ENCODE measurements around the gene ITIH5. TPM values are rescaled to one million over a fixed set of nuclear protein-coding genes. Genes with fewer than 3 reads are reported as not detected.

ITIH5 gene
- total and polyA plus RNA-seq, 9 of the 15 experiments (the other 6 are each of a cell fraction or from before 2014, with no cell fraction given): 0.52 to 4.5 (median 2.6) TPM

- Histone ChIP-seq H3K79me2 (ENCODE audit: control insufficient read depth, insufficient read depth, low read length) (no peaks in the 10 kb centered on the region), H3K27me3 (ENCODE audit: control insufficient read depth in 2 of 2, insufficient read depth in 2 of 2, low read length in 2 of 2) (peaks cover 0 to 3% of the 10 kb centered on the region in 2 experiments; a peak in 2 of 5 replicates), H3K9ac (ENCODE audit: insufficient read depth in 1 of 2, low read depth in 2 of 2, low read length in 2 of 2) (no peak overlapping the region), H3K4me3 (no peak overlapping the region), H3K9me3 (replicated peaks; ENCODE audit: control insufficient read depth, insufficient read depth, low read depth, low read length) (no peaks in the 10 kb centered on the region), H3K27ac (ENCODE audit: extremely low read depth, low read depth, low read length) (no peak overlapping the region), H3K4me2 (ENCODE audit: insufficient read depth, low read length) (no peak overlapping the region), H3K4me1 (replicated peaks in 1 of 2; ENCODE audit: control insufficient read depth in 2 of 2, insufficient read depth in 2 of 2, low read length in 2 of 2) (no peaks in the 10 kb centered on the region), H3K36me3 (ENCODE audit: control insufficient read depth, insufficient read depth, low read length) (no peaks in the 10 kb centered on the region), H4K20me1 (replicated peaks; ENCODE audit: control insufficient read depth, insufficient read depth, low read length) (no peaks in the 10 kb centered on the region), H3K9me1 (ENCODE audit: control insufficient read depth, insufficient read depth, low read length) (no peaks in the 10 kb centered on the region), H2AFZ (ENCODE audit: low read depth, low read length) (no peak overlapping the region)
- BruUV-seq (replicated peaks): no TSS peak
- intact Hi-C loops (cut with micrococcal nuclease): no loop called here
- ATAC-seq (peak; percentile 68), DNase-seq (ENCODE audit: extremely low read depth in 1 of 4, low spot score in 3 of 4) (no peak), FAIRE-seq (no peak)
- 15% methylated on average over 7 of the region's 7 CpGs for WGBS (ENCODE audit: insufficient coverage, low coverage, missing lambda C conversion rate)
- ChIA-PET CTCF (ENCODE audit: low intra/inter-chr PET ratio) (no interaction called here), POLR2A (interaction anchor here (1.0 kb wide), 1 partner anchor 81 kb away, joined by 4 read pairs; no protein-coding TSS in a partner anchor)
- in situ Hi-C loops (cut with MboI): no loop called here
- TF ChIP-seq NUFIP1 (IDR thresholded peaks at IDR 0.05; ENCODE audit: partially characterized antibody) (no peak), BCOR (IDR thresholded peaks at IDR 0.05) (peak; percentile 94; the same call in 1 of the 2 replicates), CHD4 (IDR thresholded peaks at IDR 0.05; ENCODE audit: insufficient read depth, insufficient replicate concordance, low read depth, low read length, poor library complexity, severe bottlenecking) (peak; percentile 86), ZNF165 (CRISPR knock-in tag; IDR thresholded peaks at IDR 0.05; ENCODE audit: borderline replicate concordance) (peak; percentile 83; the same call in 1 of the 2 replicates), ZNF444 (CRISPR knock-in tag; IDR thresholded peaks at IDR 0.05) (no peak), GTF2A2 (tag; IDR thresholded peaks at IDR 0.05) (no peak), ZBTB8A (IDR thresholded peaks at IDR 0.05; ENCODE audit: partially characterized antibody) (no peak), RFX1 (IDR thresholded peaks at IDR 0.05) (no peak), PURB (CRISPR knock-in tag; IDR thresholded peaks at IDR 0.05; ENCODE audit: low read depth) (no peak), ZNF76 (CRISPR knock-in tag; IDR thresholded peaks at IDR 0.05; ENCODE audit: borderline replicate concordance) (no peak; the same call in 1 of the 2 replicates), SAP30 (IDR thresholded peaks at IDR 0.05; ENCODE audit: borderline replicate concordance, insufficient read depth, low read depth, low read length, poor library complexity, severe bottlenecking) (no peak), ZNF174 (CRISPR knock-in tag; IDR thresholded peaks at IDR 0.05) (no peak), ATF7 (IDR thresholded peaks at IDR 0.05) (peak; percentile 59; the same call in 1 of the 2 replicates), SREBF1 (IDR thresholded peaks at IDR 0.05; ENCODE audit: borderline replicate concordance, low read depth, low read length) (no peak)
- TF ChIP-seq, protein P1, sequence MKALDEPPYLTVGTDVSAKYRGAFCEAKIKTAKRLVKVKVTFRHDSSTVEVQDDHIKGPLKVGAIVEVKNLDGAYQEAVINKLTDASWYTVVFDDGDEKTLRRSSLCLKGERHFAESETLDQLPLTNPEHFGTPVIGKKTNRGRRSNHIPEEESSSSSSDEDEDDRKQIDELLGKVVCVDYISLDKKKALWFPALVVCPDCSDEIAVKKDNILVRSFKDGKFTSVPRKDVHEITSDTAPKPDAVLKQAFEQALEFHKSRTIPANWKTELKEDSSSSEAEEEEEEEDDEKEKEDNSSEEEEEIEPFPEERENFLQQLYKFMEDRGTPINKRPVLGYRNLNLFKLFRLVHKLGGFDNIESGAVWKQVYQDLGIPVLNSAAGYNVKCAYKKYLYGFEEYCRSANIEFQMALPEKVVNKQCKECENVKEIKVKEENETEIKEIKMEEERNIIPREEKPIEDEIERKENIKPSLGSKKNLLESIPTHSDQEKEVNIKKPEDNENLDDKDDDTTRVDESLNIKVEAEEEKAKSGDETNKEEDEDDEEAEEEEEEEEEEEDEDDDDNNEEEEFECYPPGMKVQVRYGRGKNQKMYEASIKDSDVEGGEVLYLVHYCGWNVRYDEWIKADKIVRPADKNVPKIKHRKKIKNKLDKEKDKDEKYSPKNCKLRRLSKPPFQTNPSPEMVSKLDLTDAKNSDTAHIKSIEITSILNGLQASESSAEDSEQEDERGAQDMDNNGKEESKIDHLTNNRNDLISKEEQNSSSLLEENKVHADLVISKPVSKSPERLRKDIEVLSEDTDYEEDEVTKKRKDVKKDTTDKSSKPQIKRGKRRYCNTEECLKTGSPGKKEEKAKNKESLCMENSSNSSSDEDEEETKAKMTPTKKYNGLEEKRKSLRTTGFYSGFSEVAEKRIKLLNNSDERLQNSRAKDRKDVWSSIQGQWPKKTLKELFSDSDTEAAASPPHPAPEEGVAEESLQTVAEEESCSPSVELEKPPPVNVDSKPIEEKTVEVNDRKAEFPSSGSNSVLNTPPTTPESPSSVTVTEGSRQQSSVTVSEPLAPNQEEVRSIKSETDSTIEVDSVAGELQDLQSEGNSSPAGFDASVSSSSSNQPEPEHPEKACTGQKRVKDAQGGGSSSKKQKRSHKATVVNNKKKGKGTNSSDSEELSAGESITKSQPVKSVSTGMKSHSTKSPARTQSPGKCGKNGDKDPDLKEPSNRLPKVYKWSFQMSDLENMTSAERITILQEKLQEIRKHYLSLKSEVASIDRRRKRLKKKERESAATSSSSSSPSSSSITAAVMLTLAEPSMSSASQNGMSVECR (CRISPR knock-in tag; IDR thresholded peaks at IDR 0.05): no peak
- TF ChIP-seq, protein P2, sequence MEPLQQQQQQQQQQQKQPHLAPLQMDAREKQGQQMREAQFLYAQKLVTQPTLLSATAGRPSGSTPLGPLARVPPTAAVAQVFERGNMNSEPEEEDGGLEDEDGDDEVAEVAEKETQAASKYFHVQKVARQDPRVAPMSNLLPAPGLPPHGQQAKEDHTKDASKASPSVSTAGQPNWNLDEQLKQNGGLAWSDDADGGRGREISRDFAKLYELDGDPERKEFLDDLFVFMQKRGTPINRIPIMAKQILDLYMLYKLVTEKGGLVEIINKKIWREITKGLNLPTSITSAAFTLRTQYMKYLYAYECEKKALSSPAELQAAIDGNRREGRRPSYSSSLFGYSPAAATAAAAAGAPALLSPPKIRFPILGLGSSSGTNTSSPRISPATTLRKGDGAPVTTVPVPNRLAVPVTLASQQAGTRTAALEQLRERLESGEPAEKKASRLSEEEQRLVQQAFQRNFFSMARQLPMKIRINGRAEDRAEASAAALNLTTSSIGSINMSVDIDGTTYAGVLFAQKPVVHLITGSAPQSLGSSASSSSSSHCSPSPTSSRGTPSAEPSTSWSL (CRISPR knock-in tag; IDR thresholded peaks at IDR 0.05; ENCODE audit: borderline replicate concordance): no peak
These were observed 55.9 kb downstream of the ITIH5 start for GRCh38 chr10:7610651-7611389.
